Right renal cortex interstitium (tissue), 3 donors: Measurements from ENCODE around the gene MED17. TPM values are rescaled to one million over a fixed set of nuclear protein-coding genes. Genes with fewer than 3 reads are reported as not detected.

ENCODE experiments used
- DNase-seq, 3 donors: peaks; one replicate each; pipeline ENCODE4 v3.0.0-alpha.2; 2013; ENCODE audit warnings: low read depth in 3 of 3, low spot score in 2 of 3
- polyA plus RNA-seq, 3 donors: library from polyadenylated mRNA; unstranded; fragments of 120-200 nt; gene quantifications; one replicate each; pipeline ENCODE4 v1.2.1, GENCODE V29; 2013; ENCODE audit not compliant: insufficient read length in 3 of 3

Gene MED17
- polyA plus RNA-seq, 3 donors: 33.2 to 38.2 (median 34.4) TPM

DNA sequence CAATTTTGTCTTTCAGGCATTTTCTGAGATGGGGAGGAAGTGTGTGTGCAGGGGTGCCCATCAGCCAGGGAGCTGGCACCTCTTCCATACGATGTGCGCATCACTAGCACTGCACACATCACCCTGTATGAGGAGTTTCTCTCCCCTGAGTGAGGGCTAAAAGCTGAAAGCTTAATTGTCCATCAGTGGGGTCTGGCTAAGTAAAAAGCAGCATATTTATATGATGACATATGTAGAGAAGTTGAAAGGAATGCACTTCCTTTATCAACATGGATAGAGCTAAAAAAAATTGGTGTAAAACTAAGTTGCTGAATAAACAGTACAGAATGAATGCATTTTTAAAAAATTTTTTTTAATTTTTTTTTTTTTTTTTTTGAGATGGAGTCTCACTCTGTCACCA, 62.3 kb downstream of the MED17 start:
- DNase-seq: no peak

DNA sequence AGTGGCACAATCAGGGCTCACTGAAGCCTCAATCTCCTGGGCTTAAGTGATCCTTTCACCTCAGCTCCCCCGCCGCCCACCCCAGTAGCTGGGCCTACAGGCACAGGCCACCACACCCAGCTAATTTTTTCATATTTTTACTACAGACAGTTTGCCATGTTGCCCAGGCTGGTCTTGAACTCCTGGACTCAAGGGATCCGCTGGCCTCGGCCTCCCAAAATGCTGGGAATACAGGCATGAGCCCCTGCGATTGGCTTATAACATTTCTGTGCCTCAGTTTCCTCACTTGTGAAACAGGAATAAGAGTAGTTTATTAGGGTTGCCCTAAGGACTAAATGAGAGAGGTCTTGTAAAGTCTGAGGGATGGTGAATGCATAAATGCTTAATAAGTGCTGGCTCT, 65.1 kb downstream of the MED17 start:
- no peak for DNase-seq

DNA sequence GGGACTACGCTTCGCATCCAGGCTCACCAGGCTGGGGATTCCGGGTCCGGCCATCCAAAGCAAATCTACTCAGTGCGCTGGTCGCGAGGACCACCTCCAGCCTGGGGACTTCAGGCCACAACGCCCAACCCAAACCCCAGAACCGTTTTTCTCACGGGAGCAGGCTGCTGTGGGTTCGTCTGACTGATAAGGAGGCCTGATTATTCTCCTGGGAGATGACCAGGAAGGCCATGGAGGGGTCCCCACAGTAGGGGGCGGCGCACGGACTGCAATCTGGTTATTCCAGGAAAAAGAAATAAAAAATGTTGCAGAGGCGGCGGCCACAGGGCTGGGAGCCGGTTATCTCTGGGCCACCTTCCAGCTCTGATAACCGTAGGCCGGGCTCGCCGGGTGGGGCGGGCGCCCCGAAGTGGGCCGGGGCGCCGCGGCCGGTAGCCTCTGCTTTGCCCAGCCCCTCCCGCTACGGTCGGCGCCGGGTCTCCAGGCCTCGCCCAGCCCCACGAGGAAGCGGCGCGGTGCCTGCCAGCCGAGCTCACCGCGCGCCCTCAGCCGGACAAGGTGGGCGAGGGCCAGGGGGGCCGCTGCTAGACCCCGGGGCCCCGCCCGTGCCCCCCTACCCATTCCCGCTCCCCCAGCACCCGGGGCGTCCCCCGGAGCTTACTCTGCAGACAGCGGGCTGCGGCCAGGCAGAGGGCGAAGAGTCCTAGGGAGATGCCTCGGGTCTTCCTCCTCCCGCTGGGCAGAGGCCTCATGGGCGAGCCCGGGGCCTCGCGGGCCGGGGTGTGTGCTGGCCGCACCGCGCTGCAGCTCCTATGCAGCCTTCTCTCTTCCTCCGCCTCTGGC, 65.9 kb downstream of the MED17 start:
- DNase-seq: peak in 2 of 3 donors; percentile 13 to 17

DNA sequence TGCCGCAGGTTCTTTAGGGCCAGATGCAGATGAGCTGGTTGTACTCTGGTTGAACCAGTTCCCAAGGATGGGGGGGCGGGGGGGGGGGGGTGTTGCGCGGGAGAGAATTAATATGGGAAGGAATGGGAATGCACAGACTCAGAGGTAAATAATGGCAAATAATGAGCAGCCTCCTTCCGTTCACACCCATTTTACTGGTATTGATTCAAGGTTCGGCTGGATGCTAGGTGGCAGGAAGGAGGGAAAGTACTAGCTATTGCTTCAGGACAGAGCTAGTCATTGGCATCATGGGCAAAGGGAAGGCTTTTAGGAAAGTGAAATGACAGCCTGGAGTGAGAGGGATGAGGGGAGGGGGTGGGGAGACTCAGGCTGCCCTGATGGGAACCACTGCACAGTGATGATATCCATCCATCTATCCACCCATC, 66.5 kb downstream of the MED17 start, which contains the start of gene VSTM5:
TSS of gene VSTM5 (minus strand) at position 25 of the 425 bp plus-strand sequence. CDS start 116 bp downstream, outside the sequence.
- DNase-seq: no peak

DNA sequence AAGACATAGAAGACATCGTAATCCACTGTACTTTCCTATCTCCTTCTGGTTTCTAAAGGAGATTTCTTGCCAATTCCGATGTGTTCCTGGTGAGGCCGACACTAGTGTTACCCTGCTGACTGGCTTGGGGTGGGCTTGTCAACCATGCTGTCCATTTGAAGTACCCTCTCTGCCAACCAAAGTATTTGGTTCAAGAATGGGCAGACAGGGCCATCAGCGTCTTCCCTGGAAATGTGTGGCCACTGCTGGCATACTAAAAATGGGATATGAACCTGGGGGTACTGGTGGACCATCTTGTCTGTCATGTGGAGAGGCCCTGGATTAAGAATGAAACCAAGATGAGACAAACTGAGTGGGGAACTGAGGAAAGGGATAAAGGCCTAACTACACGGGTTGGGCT, 68.2 kb downstream of the MED17 start:
- DNase-seq: no peak

DNA sequence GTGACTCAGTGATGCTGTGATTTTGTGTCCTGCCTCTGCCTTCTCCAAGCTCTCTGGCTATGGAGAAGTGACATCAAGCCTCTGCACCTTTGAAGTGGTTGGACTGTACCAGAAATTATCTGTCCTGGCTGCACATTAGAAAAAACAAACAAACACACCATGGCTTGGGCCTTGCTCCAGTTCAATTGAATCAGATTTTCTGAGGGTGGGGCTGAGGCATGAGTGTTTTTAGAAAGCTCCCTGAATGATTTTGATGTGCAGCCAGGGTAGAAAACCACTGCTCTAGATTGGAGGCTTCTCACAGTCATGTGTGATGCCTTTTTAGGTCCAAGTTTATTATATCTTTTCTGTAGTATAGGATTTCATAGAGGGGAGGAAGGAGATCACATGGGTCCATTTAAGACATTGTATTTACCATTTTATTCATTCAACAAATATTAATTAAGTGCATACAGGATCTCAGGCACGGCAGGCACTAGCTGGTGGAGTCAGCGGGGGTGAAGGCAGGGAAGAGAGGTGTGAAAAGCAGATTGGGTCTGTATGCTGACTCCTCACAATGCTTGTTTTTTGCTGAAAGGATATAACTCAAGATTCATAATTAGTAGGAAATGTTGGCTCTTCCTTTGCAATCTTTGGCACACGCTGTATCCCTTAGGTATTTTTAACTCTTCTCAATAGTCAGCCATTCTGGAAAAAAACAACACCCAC, 73.5 kb downstream of the MED17 start:
- DNase-seq: no peak

DNA sequence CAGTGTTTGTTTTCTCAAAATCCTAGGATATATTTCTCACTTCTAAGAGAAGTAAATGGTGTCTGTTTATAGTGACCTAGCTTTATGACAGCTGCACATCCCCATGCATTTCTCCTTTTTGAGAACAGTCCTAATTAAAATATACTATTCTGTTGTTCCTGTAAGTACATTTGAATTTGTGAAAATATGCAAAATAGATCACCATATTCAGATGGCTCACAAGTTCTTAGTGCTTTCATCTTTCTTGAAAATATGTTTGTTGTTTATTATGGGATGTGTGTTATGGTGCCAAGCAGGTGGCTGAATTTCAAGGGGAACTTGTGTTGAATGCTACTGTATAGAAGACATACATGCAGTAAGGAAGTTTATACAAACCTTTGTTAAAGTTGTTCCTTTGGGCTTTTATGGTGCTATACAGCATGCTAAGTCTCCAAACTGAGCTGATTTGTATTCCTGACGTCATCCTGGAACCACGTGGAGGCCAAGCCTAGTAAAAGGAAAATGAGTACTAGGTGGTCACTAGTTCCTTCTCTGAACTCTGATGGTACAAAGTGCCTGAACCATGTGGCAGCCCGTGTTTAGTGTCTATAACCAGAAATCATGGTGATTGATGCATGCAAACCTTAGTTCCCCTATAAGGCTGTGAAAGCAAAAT, 74.2 kb downstream of the MED17 start:
- no peak for DNase-seq

DNA sequence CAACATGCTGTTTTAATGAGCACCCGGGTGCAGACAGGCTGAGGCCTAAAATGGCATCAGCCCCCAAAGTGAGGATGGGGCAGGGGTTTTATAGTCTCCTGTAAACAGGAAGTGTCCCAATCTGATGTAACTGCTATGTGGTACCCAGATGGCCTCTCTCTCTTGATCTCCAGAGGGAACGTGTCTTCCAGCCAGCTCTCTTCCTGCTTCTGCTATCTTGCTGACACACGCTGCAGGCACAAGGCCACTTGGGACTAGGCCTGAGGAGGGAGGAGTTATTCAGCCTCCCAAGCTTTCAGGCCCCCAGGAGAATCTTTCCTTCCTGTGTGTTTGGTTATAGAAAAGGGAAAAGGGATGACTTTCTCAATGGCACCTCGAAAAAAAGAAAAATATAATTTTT, 77.7 kb downstream of the MED17 start:
- DNase-seq: no peak

Other genes with a start within 250 kb of the MED17 start
- gene SMCO4, start 240.9 kb upstream of the MED17 start, polyA plus RNA-seq: 10 to 100 TPM; 13.5 to 14.8 (median 14.5) TPM
- 10 to 100 TPM; 20.7 to 25.5 (median 23.3) TPM for gene CEP295, start 122.6 kb upstream of the MED17 start, polyA plus RNA-seq
- 100 to 1,000 TPM; 108 to 125 (median 112) TPM for gene TAF1D, start 42.8 kb upstream of the MED17 start, polyA plus RNA-seq
- 100 to 1,000 TPM; 205 to 229 (median 227) TPM for gene C11orf54, start 42.6 kb upstream of the MED17 start, polyA plus RNA-seq
- gene VSTM5, start 66.3 kb downstream of the MED17 start, polyA plus RNA-seq: 1 to 10 TPM; 1.2 to 2.9 (median 2.5) TPM
- gene HEPHL1, start 237.1 kb downstream of the MED17 start, polyA plus RNA-seq: under 1 TPM; 0.13 to 0.49 (median 0.14) TPM